Caco-2 (cell line): ENCODE data around the gene CEP164. TPM values are rescaled to one million over a fixed set of nuclear protein-coding genes. Genes with fewer than 3 reads are reported as not detected.

Source experiments
- BruUV-seq: library from RNA; stranded (reverse); fragments of 400-500 nt; replicated peaks from 2 replicates; lab custom pipeline; 2021; lab: Mats Ljungman, UMichigan
- CTCF ChIA-PET: fragments of 300-600 bp; sonication (Branson Sonifier 250); formaldehyde crosslinking; loops from one replicate; lab custom pipeline; 2022; ENCODE audit warnings: antibody characterized with exemption; lab: Charles Lee
- POLR2A ChIA-PET: fragments of 300-600 bp; sonication (Branson Sonifier 250); formaldehyde crosslinking; loops from one replicate; lab custom pipeline; 2022; ENCODE audit warnings: antibody characterized with exemption; lab: Charles Lee
- DNase-seq, 2 experiments: peaks; one replicate each; pipeline versions ENCODE4 v3.0.0 to v3.0.0-alpha.2; 2020 to 2022
- H3K27me3 ChIP-seq: replicated peaks from 2 replicates; pipeline ENCODE4 v1.6.0; 2011; ENCODE audit warnings: low read length; ENCODE audit not compliant: control insufficient read depth, insufficient read depth
- H3K36me3 ChIP-seq: 2 replicates; pipeline ENCODE4 v1.5.1; 2011; ENCODE audit warnings: low read length; ENCODE audit not compliant: control insufficient read depth, insufficient read depth
- H3K4me1 ChIP-seq: fragments of 250-450 bp; sonication (Bioruptor Pico); 2 replicates; pipeline ENCODE4 v1.5.1; 2020; ENCODE audit warnings: mild to moderate bottlenecking
- H3K4me3 ChIP-seq: 2 replicates; pipeline ENCODE4 v1.5.1; 2011; ENCODE audit warnings: low read depth, mild to moderate bottlenecking, control low read depth, low read length
- H3K9me3 ChIP-seq: fragments of 250-450 bp; sonication (Bioruptor Pico); 2 replicates; pipeline ENCODE4 v1.5.1; 2020; ENCODE audit warnings: mild to moderate bottlenecking, moderate library complexity
- H3K27ac Mint-ChIP-seq: one replicate; pipeline ENCODE4 v1.8.0; 2022; ENCODE audit warnings: mixed read lengths; ENCODE audit not compliant: unreplicated experiment
- H3K27me3 Mint-ChIP-seq: one replicate; pipeline ENCODE4 v1.8.0; 2022; ENCODE audit warnings: mixed read lengths; ENCODE audit not compliant: insufficient read depth, unreplicated experiment
- H3K36me3 Mint-ChIP-seq: one replicate; pipeline ENCODE4 v1.8.0; 2022; ENCODE audit warnings: mild to moderate bottlenecking, mixed read lengths; ENCODE audit not compliant: insufficient read depth, unreplicated experiment
- H3K4me1 Mint-ChIP-seq: one replicate; pipeline ENCODE4 v1.8.0; 2022; ENCODE audit warnings: low read depth, mixed read lengths; ENCODE audit not compliant: unreplicated experiment
- H3K4me3 Mint-ChIP-seq: one replicate; pipeline ENCODE4 v1.8.0; 2022; ENCODE audit warnings: mild to moderate bottlenecking, moderate library complexity, mixed read lengths; ENCODE audit not compliant: unreplicated experiment
- H3K9me3 Mint-ChIP-seq: one replicate; pipeline ENCODE4 v1.8.0; 2022; ENCODE audit warnings: mixed read lengths; ENCODE audit not compliant: unreplicated experiment
- intact Hi-C: fragments of 100-400 bp; cut with micrococcal nuclease; formaldehyde crosslinking; loops from one replicate; pipeline ENCODE4 v1.10.0; 2022; ENCODE audit not compliant: unreplicated experiment
- total RNA-seq: library from RNA; stranded (reverse); gene quantifications from 2 replicates; pipeline ENCODE4 v1.2.3, GENCODE V29; 2022
- TF ChIP-seq, protein P1 (sequence below), 2 experiments: fragments of 200-600 bp in 1 of 2; IDR thresholded peaks; 1 replicate in 1 of 2; 2 replicates in 1 of 2; pipeline versions ENCODE4 v1.5.1 to v1.8.0; 2011 to 2022; ENCODE audit warnings: antibody characterized with exemption in 1 of 2, control low read depth in 1 of 2, inconsistent platforms in 1 of 2, low read depth in 1 of 2, low read length in 1 of 2, mild to moderate bottlenecking in 1 of 2, moderate library complexity in 1 of 2; ENCODE audit not compliant: insufficient read depth in 1 of 2, severe bottlenecking in 1 of 2, unreplicated experiment in 1 of 2

Gene CEP164
- total RNA-seq, 1 experiment from 2014 or later, result 48.9 TPM

DNA sequence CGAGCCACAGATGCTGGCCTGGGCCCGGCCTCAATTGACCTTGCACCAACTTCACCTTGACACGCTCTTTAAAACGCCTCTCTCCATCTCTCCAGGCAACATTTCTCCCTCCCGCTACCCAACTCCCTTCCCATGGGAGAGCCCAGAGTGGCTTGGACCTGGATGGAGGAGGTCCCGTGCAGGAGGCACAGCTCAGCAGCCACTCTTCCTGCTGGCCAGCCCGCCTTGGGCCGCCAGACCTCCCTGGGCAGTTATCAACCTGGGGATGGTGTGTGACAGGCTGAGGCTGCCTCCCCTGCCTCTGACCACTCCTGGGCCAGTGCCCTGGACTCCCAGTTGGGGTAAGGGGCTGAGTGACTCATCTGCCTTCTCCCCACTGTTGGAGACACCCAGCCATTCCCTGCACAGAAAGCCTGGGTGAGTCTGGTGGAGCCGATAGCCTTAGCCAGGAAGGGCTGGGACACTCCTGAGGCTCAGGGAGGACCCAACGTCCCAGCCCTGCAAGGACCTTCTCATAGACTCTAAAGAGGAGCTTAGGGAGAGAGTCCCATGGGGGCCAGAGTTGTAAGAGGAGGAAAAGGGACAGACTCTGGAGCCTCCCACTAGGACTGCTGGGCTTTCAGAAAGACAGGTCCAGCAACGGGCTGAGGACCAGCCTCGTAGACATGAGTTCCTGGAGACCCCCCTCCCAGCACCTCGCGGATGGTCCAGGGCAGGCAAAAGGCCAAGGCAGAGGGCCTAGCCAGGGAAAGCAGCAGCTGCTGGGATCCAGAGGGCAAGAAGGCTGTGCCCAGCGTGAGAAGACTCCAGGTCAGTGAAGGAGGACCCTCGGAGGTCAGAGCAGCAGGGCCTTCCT, 131.7 kb downstream of the CEP164 start:
- Mint-ChIP-seq H3K4me1 (no peaks in the 10 kb centered on the region), H3K27me3 (peaks cover 12% of the 10 kb centered on the region), H3K4me3 (no peak overlapping the region), H3K36me3 (no peaks in the 10 kb centered on the region), H3K27ac (no peak overlapping the region), H3K9me3 (peaks cover 6% of the 10 kb centered on the region)
- TF ChIP-seq, protein P1, sequence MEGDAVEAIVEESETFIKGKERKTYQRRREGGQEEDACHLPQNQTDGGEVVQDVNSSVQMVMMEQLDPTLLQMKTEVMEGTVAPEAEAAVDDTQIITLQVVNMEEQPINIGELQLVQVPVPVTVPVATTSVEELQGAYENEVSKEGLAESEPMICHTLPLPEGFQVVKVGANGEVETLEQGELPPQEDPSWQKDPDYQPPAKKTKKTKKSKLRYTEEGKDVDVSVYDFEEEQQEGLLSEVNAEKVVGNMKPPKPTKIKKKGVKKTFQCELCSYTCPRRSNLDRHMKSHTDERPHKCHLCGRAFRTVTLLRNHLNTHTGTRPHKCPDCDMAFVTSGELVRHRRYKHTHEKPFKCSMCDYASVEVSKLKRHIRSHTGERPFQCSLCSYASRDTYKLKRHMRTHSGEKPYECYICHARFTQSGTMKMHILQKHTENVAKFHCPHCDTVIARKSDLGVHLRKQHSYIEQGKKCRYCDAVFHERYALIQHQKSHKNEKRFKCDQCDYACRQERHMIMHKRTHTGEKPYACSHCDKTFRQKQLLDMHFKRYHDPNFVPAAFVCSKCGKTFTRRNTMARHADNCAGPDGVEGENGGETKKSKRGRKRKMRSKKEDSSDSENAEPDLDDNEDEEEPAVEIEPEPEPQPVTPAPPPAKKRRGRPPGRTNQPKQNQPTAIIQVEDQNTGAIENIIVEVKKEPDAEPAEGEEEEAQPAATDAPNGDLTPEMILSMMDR (IDR thresholded peaks at IDR 0.05; ENCODE audit: insufficient read depth in 1 of 2, low read depth in 1 of 2, low read length in 1 of 2, severe bottlenecking in 1 of 2, unreplicated experiment in 1 of 2), result no peak
- H3K4me1 ChIP-seq, result no peaks in the 10 kb centered on the region
- intact Hi-C loops, result no loop called here
- DNase-seq, result no peak
- POLR2A ChIA-PET, result interaction anchor here (1.2 kb wide), 1 partner anchor 131 kb away, joined by 3 read pairs; the partner anchor contains the start of gene CEP164
- no TSS peak for BruUV-seq
- H3K36me3 ChIP-seq, result no peaks in the 10 kb centered on the region
- CTCF ChIA-PET, result interaction anchor here (1.0 to 1.4 kb wide), 2 partner anchors 33 kb away, joined by 3 to 4 read pairs; no protein-coding TSS in a partner anchor
- 0 out of 2 replicates have a peak, but pooled peaks cover 1% of the 10 kb centered on the region for H3K27me3 ChIP-seq
- H3K4me3 ChIP-seq, result no peak overlapping the region
- peaks cover 2% of the 10 kb centered on the region; the same call in 1 of the 2 replicates for H3K9me3 ChIP-seq

DNA sequence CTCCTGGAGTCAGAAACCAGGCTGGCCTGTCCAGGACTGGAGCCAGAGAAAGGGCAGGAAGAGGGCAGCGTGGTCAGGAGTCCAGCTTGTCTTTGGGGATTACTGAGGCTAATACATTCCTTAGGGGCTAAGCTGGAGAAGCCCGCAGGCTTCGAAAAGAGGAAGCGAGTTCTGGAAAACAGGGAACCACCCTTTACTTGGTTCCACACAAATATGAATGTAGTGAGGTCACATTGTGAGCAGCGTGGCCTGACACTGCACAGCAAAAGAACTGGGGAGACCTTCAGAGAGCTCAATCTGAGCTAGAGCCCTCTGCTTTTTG, 132.3 kb downstream of the CEP164 start:
- H3K9me3 Mint-ChIP-seq, result peaks cover under 1% of the 10 kb centered on the region
- H3K4me3 Mint-ChIP-seq, result no peak overlapping the region
- H3K4me3 ChIP-seq, result no peak overlapping the region
- intact Hi-C loops, result no loop called here
- H3K4me1 Mint-ChIP-seq, result no peaks in the 10 kb centered on the region
- TF ChIP-seq, protein P1 (IDR thresholded peaks at IDR 0.05; ENCODE audit: insufficient read depth in 1 of 2, low read depth in 1 of 2, low read length in 1 of 2, severe bottlenecking in 1 of 2, unreplicated experiment in 1 of 2), result no peak
- H3K9me3 ChIP-seq, result no peaks in the 10 kb centered on the region
- ChIA-PET POLR2A (interaction anchor here (1.2 kb wide), 1 partner anchor 132 kb away, joined by 3 read pairs; the partner anchor contains the start of gene CEP164), CTCF (interaction anchor here (0.8 to 1.4 kb wide), 3 partner anchors 16 to 359 kb away, joined by 3 to 4 read pairs (median 3); no protein-coding TSS in a partner anchor)
- no peak for DNase-seq
- no TSS peak for BruUV-seq
- no peaks in the 10 kb centered on the region for H3K27me3 ChIP-seq
- peaks cover 11% of the 10 kb centered on the region for H3K27me3 Mint-ChIP-seq
- no peak overlapping the region for H3K27ac Mint-ChIP-seq
- H3K4me1 ChIP-seq, result no peaks in the 10 kb centered on the region
- no peaks in the 10 kb centered on the region for H3K36me3 ChIP-seq
- no peaks in the 10 kb centered on the region for H3K36me3 Mint-ChIP-seq

- CTCF ChIA-PET, result no interaction called here
- no peaks in the 10 kb centered on the region for H3K27me3 ChIP-seq
These were observed 133.9 kb downstream of the CEP164 start for GRCh38 chr11:117461396-117462182.

More at GRCh38 chr11:117461396-117462182, 133.9 kb downstream of the CEP164 start:
- no peaks in the 10 kb centered on the region for H3K4me1 ChIP-seq
- H3K9me3 ChIP-seq, result no peaks in the 10 kb centered on the region
- no peaks in the 10 kb centered on the region for H3K36me3 Mint-ChIP-seq
- no peak overlapping the region for H3K27ac Mint-ChIP-seq
- H3K36me3 ChIP-seq, result no peaks in the 10 kb centered on the region
- POLR2A ChIA-PET, result no interaction called here
- no peaks in the 10 kb centered on the region for H3K4me1 Mint-ChIP-seq
- intact Hi-C loops, result no loop called here
- H3K27me3 Mint-ChIP-seq, result peaks cover 18% of the 10 kb centered on the region
- H3K9me3 Mint-ChIP-seq, result no peaks in the 10 kb centered on the region
- DNase-seq, result no peak
- no peak overlapping the region for H3K4me3 Mint-ChIP-seq
- no TSS peak for BruUV-seq
- no peak overlapping the region for H3K4me3 ChIP-seq
- TF ChIP-seq, protein P1 (IDR thresholded peaks at IDR 0.05; ENCODE audit: insufficient read depth in 1 of 2, low read depth in 1 of 2, low read length in 1 of 2, severe bottlenecking in 1 of 2, unreplicated experiment in 1 of 2), result no peak
